GM19438 (cell line): Measurements from ENCODE around the gene TMEM114.

Experiments used
- ATAC-seq: cut with Tn5 transposase; IDR thresholded peaks from one replicate; pipeline ENCODE4 v1.9.1; 2021; ENCODE audit warnings: low read depth; ENCODE audit not compliant: unreplicated experiment

The TMEM114 gene

GRCh38 chr16:8611886-8612600, 21.7 kb upstream of the TMEM114 start:
- no peak for ATAC-seq

GRCh38 chr16:8611122-8611521, 20.8 kb upstream of the TMEM114 start:
- ATAC-seq = no peak

- ATAC-seq = no peak
These were observed 16.9 kb upstream of the TMEM114 start for GRCh38 chr16:8607214-8607613.

- ATAC-seq = no peak
These were observed 15.2 kb upstream of the TMEM114 start for GRCh38 chr16:8605554-8605953.

GRCh38 chr16:8600144-8600775, 9.9 kb upstream of the TMEM114 start:
- ATAC-seq = no peak

- ATAC-seq = no peak
These were observed 6.3 kb upstream of the TMEM114 start for GRCh38 chr16:8596581-8596980.

GRCh38 chr16:8595783-8596182, 5.5 kb upstream of the TMEM114 start:
- no peak for ATAC-seq

GRCh38 chr16:8594149-8594666, 3.9 kb upstream of the TMEM114 start:
- no peak for ATAC-seq

- no peak for ATAC-seq
These were observed 1.1 kb upstream of the TMEM114 start for GRCh38 chr16:8591451-8591850.

- ATAC-seq = no peak
These were observed 500 bp upstream of the TMEM114 start for GRCh38 chr16:8590811-8591210.

- no peak for ATAC-seq
These were observed 1.0 kb downstream of the TMEM114 start for GRCh38 chr16:8589057-8589899.

GRCh38 chr16:8588682-8589056, 1.6 kb downstream of the TMEM114 start:
- no peak for ATAC-seq

- ATAC-seq = no peak
These were observed 3.2 kb downstream of the TMEM114 start for GRCh38 chr16:8587065-8587464.

GRCh38 chr16:8585857-8586256, 4.5 kb downstream of the TMEM114 start:
- ATAC-seq = no peak

- no peak for ATAC-seq
These were observed 5.3 kb downstream of the TMEM114 start for GRCh38 chr16:8585041-8585440.

- ATAC-seq = no peak
These were observed 6.6 kb downstream of the TMEM114 start for GRCh38 chr16:8583732-8584131.

GRCh38 chr16:8583199-8583598, 7.1 kb downstream of the TMEM114 start:
- no peak for ATAC-seq

- ATAC-seq = no peak
These were observed 8.3 kb downstream of the TMEM114 start for GRCh38 chr16:8581831-8582580.

GRCh38 chr16:8579559-8579958, 10.8 kb downstream of the TMEM114 start:
- no peak for ATAC-seq

GRCh38 chr16:8577678-8578304, 12.5 kb downstream of the TMEM114 start:
- no peak for ATAC-seq
